GM18517 (cell line): ENCODE results near the gene IL34.

Experiments used
- ATAC-seq: cut with Tn5 transposase; IDR thresholded peaks from one replicate; pipeline ENCODE4 v1.9.1; 2021; ENCODE audit warnings: mild to moderate bottlenecking, moderate library complexity; ENCODE audit not compliant: unreplicated experiment

The IL34 gene

DNA sequence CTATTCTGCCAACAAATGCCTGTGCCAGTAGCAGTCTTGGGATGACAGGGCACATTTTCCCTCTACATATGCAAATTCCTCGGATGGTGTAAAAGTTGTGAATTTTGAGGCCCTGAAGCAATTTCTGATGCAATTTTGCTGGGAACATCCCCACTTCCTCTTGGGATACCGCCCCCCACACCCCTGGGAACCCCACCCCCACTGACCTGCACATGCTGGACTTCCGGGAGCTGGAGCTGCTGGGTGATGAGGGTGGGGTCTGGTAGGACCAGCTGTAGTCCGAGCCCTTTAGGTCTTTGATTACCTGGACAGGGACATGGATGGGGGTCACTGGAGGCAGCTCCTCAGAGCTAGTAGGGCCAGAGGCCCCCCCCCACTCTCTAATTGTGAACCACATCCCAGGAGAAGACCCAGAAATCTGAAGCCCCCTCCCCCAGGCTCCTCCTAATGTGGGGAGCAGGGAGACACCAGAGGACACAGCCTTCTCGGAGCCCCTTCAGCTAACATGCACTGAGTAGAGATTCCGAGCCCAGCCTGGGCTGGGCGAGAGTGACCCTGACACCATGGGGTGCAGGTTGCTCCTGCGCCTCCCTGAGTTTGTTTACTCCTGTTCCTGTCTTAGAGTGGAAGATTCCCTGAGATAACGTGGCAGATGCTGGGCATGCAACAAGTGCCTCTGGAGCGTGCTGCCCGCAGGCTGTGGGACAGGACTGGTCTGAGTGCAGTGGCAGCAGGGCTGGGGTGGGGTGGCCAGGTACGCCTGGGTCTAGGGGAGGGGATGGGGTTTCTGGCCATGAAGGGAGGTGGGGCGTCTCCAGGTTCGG lies 30.5 kb downstream of the IL34 start:
- ATAC-seq: no peak

DNA sequence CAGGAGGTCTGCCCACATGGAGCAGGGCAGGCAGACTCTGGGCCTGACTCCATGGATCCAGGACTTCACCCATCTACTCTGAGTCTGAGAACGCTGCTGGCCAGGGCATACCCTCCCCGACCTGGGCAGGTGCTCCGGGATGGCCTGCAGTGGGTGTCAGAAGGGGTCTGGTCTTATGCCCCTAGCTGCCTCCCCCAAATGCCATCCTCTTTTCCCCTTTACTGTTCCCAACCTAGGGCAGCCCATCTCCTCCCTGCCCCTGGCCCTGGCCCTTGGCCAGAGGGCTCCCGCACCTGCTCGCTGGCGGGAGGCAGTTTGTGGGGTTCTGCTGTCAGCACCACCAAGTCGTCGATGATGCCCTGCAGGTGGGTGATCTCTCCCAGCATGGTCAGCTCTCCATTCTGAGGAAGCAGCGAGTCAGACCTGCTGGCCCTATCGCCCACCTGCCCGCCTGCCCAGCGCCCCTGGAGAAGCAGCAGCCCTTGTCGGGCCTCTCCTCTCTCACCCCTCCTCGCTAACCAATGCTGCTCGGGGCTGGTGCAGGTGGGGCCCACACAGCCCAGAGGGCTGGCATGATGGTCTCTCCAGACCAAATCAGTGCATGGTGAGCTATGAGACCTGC lies 31.3 kb downstream of the IL34 start:
- ATAC-seq: no peak

DNA sequence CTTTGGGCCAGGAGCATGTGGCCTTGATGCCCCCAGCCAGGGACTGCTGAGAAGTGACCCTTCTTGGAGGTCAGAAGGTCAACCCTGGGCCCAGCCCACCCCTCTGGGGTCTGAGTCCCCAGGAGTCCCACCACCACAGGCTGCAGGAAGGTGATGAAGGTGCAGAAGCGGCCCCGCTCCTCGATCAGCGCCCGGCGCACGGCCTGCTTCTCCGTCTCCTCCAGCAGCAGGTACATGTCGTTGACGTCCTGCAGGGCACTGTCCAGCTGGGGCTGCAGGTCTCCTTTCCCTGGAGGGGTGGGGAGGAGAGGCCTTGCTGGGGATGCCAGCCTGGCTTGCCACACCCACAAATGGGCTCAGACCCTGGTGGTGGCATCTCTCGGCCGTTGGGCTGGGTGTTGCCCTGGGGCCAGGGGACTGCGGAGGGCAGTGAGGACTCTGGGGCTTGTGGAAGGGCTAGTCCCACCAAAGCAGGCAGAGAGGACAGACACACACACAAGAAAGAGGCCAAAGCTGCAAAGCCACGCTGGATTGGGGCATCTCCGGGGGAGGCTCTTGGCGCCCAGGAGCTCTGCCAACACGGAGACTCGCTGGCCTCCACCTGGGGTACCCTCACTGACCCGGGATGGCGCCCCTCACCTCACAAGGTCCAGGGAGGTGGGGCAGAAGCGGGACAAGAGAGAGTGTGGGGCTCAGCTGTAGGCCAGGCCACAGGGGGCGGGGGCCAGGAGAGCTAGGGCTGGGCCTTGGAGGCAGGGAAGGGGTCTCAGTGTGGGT lies 31.9 kb downstream of the IL34 start:
- no peak for ATAC-seq

DNA sequence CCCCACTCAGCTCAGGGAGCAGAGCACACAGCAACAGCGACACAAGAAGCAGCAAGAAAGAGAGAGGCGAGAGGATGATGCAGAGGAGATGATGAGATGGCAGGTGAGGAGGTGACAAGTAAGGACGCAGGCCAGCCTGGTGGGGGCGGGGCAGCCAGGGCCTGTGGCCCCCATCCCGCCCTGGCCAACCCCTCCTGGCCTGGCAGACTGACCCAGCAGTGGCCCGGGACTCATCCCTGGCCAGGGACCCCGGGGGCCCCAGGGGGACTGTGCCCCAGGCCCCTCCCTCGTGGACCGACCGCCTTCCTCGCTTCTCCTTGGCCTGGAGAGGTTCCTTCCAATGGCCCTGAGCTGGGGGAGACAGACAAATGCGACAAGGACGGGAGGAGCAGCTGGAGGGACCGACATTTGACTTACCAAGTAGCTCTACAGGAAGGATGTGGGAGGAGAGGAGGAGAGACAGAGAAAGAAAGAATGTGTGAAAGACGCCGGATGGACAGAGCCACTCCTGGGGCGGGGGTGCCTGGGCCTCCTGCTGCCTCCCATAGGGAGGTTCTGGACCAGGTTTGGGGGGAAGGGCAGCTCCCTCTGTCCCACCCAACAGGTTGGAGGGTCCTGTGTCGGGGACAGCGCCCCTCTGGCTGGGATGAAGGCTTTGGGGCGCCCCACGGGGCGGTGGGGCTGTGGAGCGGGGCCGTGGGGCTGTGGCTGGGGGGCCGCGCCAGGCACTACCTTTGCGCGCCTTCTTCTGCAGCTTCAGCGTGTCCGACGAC lies 32.7 kb downstream of the IL34 start:
- ATAC-seq: no peak

DNA sequence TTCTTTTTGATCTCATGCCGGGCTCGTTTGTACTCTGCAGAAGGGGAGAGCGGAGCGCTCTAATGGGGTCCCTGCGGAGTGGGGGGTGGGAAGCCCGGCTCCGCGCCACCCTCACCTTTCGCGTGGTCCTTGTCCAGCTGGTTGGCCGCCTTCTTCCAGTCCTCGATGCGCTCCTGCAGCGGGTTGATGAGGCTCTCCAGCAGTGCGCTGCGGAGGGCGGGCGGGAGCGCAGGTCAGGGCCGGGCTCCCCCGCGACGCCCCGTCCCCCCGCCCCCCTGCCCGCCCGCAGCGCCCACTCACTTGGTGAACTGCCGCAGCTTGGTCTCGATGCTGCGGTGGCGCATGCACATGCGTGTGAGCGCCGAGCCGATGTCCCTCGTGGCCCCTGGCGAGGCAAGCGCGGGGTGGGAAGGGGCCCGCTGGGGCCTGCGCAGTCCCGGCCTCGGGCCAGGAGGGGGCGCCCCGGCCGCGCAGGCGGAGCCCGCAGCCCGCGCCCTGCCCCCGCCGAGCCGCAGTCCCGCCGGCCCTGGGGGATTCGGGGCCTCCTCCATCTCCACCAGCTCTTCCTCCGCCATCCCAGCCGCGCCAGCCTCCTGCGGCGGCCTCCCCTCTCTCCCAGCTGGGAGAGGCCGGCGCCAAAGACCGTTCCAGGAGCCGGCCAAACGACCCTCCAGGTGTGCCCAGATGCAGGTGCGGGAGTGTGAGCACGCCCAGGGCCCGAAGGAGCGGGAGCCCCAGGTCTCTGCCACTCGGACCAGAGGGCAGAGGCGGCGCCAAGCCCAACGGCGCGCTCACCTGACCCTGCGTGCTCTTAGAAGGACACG lies 33.5 kb downstream of the IL34 start:
- ATAC-seq: no peak

DNA sequence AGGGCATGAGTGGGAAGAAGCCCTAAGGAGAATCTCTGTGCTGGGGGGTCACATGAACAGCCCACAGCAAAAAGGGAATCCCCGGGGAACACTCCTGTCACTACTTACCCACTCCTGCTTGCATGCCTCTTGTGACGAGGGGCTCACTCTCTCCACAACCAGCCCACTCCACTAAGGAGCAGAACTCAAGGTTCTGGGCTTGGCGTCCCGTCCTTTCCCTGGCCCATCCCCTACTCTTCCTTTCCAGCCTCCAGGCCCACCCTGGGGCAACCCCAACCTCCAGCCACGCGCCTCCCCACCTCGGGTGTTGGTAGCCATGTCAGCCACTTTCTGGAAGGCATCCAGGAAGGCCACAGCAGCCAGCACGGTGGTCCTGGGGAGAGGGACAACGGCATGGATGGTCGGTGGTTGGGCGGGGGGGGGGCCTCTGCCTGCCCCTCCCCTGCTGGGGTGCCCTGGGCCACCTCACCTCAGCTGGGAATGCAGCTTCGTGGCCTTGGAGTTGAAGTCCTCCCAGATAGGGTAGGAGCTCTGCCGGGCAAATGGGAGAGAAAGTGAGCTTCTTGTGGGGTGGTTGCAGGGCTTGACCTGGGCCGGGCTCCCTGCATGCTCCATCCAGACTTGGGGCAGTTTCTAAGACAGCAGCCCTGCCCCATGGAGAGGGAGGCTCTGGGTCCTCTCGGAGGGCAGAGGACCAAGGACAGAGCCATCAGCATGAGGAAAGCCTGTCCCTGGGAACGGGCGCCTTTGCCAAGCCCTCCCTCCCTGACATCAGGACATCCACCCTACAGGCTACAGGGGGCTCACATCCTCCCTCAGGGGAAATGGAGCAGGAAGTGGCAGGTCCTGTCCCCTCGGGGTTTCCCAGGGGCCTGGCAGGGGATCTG lies 34.4 kb downstream of the IL34 start:
- ATAC-seq: no peak

DNA sequence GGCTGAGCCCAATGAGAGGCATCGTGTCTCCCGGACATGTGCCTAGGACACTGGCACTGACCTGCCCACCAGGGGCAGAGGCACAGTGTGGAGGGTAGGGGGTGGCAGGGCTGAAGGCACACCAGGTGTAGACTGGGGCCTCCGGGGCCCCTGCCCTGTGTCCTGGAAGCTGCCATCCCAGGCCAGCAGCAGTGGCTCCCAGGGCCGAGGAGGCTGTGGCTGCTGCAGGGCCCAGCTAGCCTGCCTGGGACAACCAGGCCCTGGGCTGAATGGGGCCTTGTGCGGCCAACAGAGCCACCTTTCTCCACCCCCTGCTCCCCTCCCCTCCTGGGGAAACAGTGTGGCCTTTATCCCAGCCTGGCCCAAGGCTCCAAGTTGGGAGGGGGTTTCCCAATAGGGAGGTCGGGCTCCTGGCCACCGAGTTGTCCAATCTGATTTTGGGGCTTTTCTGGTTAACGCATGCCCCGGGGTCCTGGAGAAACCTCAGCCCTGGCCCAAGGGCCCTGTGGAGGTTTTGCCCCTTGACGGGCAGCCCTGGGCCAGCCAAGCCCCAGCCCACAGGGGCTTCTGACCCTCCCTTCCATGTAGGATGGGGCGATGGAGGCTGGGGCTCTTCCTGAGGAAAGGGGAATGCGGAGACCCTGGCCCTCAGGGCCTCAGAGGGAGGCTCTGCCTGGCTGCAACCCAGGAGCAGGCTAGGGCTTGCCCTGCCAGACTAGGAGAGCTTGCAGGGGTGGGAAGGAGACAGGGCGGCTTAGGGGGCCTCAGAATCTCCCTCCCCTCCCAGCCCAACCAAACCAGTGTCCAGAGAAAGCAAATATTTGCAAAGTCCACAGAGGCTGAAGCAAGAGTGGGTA lies 35.3 kb downstream of the IL34 start:
- no peak for ATAC-seq

DNA sequence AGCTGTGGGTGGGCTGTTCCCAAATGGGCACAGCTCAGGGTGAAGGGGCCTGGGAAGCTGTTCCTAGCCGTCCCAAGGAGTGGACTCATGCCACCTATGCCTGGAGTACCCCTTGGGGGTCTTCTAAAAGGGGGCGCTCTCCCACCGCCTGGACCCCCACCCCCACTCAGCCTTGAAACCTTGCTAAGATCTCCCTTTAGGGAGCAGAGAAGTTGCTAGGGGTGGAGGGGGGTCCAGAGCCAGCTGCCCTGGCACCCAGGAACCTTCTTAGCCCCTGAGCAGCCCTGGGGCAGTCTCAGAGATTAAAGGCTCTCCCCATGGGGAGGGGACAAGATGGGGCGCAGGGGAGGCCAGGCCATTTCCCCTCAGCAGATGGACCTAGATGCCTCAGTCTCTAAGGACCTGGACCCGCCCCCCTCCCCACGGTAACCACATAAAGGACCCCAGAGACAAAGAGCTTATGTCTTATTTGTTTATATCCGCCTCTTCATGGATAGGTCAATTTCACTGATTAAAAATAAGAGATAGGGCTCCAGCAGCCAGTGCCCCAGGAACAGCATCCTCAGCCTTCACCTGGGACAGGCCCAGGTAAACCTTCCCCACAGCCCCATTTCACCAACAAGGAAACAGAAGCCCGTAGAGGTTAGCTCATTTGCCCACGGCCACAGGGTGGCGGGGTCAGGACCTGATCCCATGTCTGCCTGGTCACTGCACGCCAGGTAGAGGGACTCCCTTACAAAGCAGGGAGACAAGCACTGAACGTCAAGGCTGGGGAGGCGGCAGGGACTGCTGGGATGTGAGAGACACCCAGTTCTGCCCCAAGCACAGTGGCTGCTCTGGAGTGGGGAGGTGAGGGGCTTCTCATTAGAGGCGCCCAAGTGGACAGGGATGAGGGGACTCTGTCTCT lies 36.1 kb downstream of the IL34 start:
- ATAC-seq: no peak

DNA sequence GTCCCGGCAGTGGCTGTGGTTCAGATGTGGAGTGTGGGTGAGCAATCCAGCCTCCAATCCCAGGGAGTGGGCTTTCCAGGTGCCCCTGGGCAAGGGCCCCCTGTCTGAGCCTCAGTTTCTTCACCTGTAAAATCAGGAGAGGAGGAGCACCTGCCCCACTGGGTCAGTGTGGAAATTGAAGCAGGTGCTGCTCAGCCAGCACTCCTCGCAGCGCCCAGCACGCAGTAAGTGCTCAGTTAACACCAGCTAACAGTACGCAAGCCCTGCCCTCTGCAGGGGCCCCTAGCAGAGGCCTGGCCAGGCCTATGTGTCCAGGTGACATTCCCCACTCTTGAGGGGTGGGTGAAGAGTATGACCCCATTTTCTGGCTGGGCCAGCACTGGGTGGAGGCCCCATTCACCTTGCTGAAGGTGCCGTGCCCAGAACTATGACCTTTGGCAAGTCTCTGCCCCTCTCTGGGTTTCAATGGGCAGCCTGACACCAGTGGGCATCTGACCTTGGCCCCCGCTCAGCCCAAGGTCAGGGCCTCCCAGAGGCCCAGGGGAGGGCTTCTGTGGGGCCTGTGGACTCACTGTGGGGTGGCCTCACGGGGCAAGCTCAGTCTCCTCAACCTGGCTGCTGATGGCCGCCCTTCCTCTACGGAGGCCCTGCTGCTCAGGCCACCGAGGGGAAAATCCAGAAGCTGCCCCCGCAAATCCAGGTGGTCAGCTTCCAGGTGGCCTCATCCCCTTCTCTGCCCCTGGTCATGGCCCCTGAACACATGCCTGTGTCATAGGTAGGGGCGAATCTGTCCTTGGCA lies 37.0 kb downstream of the IL34 start:
- ATAC-seq: no peak

DNA sequence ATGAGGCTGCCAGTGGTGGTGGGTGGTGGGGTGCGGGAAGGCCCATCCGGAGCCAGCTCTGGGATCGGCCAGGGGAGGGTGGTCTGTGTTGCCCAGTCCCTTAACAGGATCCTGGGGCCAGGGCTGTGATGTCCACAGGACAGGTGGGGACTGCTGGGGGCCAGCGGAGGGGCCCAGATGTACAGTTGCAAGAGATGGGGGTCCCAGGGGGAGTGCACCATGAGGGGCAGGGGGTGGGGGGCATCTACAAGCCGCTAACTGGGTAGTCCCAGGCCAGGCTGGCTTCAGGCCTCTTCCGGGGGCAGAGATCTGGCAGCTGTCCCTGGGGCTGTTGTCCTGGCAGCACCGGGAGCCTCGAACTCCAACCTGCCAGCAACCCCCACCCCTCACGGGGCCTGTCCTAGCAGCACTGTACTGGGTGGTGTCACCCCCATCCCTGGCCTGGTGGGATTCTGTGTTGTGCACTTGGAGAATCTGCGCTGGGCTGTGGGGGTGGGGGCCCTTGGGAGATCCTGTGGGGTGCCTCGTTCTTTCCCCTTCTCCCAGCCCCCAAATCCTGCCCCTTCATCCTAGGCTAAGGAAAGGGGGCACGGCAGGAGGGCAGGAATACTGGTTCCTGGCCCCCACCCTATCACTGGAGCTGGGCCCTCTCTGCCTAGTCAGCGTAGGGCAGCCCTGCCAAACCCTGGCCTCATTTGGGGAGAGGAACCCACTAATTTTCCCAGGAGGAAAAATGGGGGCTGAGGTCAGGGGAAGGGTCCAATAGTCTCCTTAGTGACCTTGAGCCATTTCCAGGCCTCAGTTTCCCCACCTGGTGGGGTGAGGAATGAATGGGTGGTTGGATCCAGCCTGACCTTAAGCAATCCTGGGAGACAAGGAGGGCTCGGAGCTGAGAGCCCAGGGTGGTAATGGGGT lies 38.0 kb downstream of the IL34 start:
- no peak for ATAC-seq

DNA sequence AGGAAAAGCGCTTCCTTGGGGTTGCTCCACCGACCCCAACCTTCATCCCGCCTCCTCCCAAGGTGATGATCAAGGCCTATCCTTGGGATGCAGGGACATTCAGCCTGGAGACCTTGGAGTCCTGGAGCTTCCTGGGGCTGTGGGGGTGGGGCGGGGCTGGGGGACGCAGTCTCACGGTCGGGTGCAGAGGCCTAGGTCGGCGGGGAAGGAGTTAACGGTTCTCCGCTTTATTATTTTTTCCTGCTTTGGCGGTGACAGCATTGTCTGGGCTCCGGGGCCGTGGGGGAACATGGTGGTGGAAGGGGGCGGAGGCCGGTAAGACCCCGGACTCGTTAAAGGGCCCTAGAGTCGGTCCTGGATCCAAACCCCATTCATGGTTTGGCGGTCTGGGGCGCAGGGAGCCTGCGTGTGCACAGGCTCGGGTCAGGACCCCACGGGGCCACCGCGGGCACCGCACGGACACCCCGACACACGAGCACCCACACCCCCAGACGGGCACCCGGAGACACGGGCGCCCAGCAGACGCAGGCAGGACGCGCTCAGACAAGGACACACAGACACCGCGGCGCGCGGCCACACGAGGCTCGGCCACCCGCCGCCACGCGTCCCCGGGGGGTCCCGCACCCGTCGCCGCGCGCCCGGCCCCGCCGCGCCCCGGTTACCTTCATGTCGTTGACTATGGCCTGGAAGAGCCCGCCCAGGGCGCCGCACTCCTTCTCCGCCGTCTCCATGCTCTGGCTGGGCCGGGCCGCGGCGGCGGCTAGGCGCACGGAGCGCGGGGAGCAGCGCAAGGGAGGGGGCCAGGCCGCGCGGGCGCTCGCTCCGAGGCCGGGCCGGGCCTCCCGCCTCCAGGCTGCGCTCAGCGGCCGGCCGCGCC lies 38.9 kb downstream of the IL34 start:
- ATAC-seq: no peak

DNA sequence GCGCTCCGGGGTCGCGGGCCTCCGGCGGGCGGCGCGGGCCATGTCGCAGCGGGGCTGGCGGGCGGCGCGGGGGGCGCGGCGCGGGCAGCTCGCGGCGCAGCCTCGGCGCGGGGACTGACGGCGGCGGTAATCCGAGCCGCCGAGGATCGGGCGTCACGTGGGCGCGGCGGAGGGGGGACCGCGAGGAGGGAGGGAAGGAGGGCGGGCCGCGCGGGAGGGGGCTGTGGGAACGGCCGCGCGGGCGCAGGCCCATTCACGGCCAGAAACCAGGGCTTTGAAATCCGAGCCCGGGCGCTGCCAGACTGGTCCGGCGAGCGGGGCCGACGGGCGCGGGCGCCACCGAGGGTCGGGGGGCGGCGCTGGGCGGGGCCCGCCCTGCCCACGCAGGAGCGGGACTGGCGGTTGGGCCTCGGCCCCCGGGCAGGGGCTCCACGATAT lies 39.6 kb downstream of the IL34 start, which contains the start of gene MTSS2:
Gene MTSS2 (minus strand): TSS at position 116 of the 438 bp plus-strand sequence. CDS start 262 bp downstream, outside the sequence.
- ATAC-seq: no peak

DNA sequence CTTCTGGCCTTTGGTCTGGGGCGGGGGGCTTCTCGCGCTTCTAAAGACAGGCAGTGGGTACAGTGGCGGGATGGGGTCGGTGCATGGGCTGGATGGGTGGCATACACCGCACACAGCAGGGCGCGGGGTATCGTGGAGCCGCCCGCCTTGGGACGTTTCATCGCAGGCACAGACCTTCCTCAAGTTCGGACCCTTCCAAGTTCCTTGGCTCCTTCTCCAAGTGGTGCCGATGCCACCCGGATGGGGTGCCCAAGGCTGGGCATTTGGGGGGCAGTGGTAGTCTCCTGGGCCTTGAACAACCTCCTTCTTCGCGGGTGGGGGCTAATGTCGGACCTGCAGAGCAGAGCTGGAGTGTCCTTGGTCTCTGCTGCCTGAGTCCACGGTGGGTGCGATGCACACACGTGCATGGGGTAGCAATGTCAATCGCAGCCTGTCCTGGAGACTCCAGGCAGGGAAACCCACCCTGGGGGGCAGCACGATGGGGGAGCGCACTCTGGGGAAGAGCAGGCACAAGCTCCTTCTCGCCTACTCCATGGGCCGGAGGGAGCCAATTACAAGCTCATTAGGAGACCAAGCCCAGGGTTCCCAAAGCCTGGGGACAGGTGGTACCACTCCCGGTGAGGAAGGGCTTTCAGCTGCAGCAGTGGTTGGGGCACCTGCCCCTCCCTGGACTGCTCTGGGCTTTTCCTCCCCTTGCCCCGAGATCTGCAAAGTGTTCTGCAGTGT lies 40.2 kb downstream of the IL34 start:
- ATAC-seq: no peak

DNA sequence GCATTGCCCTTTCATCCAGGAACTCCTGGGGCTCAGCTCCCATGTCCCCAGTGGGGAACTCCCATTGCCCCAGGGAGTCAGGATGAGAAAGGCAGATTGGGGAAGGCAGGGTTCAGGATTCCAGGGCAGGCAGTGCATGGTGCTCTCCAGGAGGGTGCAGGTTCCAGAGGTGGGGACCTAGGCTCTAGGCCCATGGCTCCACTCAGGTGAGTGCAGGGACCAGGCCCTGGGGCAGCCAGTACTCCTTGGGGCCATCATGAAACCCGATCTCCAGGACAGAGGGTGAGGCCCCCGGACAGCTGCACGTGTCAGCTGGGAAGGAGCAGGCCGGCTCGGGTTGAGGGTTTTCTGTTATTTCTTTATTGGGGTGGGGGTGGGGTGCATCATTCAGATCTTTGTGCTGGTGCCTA lies 40.7 kb downstream of the IL34 start:
- ATAC-seq: no peak
